IPS DF 6.9 (cell line): Measurements from ENCODE around the gene CPLX1.
"Not testable (repeated sequence)": the region's sequence is repeated elsewhere in the genome, so short reads cannot be mapped to it uniquely, and the experiment has no call there.

Experiments
- DNase-seq: peaks from one replicate; pipeline ENCODE4 v3.0.0-alpha.2; 2013; ENCODE audit warnings: low read depth, low spot score
- H3K27ac ChIP-seq: one replicate; pipeline ENCODE4 v1.5.1; 2013; ENCODE audit warnings: low read length, control low read depth
- H3K27me3 ChIP-seq: 2 replicates; pipeline ENCODE4 v1.6.1; 2013; ENCODE audit warnings: mild to moderate bottlenecking, low read length; ENCODE audit not compliant: control insufficient read depth, insufficient read depth
- H3K36me3 ChIP-seq: 2 replicates; pipeline ENCODE4 v1.6.1; 2013; ENCODE audit warnings: low read length; ENCODE audit not compliant: control insufficient read depth, insufficient read depth
- H3K4me1 ChIP-seq: 2 replicates; pipeline ENCODE4 v1.6.1; 2013; ENCODE audit warnings: low read length; ENCODE audit not compliant: control insufficient read depth, insufficient read depth
- H3K4me3 ChIP-seq: 2 replicates; pipeline ENCODE4 v1.5.1; 2013; ENCODE audit warnings: mild to moderate bottlenecking, low read length
- H3K9me3 ChIP-seq: 2 replicates; pipeline ENCODE4 v1.6.1; 2013; ENCODE audit warnings: low read length, inconsistent platforms; ENCODE audit not compliant: control insufficient read depth, insufficient read depth
- WGBS: extraction: QIAGEN DNeasy Blood & Tissue Kit; methylation state at CpG from one replicate; pipeline ENCODE4 v1.1.7; 2013; ENCODE audit warnings: mixed read lengths, missing lambda C conversion rate; ENCODE audit not compliant: insufficient read length, insufficient coverage; 5-methylcytosine and 5-hydroxymethylcytosine counted together

Gene CPLX1

DNA sequence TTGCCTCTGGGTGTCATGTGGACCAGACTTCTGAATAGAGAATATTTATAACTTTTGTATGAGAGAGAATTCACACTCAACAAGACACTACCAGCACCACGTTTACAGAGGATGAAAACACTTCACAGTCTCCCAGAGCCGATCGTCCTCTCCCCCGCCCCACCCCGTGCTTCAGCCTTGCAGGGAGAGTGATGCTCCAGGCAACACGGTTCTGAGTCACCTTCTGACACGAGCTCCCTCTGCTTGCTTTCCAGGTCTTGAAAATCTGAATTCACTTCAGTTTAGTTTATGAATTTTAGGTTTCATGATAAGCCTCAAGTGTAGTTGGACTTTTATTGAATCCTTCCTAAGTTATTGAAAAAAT is 59.8 kb downstream of the CPLX1 start:
- WGBS: no CpG with 5 or more reads among the region's 7 CpGs
- H3K36me3 ChIP-seq: peaks cover 16% of the 10 kb centered on the region

DNA sequence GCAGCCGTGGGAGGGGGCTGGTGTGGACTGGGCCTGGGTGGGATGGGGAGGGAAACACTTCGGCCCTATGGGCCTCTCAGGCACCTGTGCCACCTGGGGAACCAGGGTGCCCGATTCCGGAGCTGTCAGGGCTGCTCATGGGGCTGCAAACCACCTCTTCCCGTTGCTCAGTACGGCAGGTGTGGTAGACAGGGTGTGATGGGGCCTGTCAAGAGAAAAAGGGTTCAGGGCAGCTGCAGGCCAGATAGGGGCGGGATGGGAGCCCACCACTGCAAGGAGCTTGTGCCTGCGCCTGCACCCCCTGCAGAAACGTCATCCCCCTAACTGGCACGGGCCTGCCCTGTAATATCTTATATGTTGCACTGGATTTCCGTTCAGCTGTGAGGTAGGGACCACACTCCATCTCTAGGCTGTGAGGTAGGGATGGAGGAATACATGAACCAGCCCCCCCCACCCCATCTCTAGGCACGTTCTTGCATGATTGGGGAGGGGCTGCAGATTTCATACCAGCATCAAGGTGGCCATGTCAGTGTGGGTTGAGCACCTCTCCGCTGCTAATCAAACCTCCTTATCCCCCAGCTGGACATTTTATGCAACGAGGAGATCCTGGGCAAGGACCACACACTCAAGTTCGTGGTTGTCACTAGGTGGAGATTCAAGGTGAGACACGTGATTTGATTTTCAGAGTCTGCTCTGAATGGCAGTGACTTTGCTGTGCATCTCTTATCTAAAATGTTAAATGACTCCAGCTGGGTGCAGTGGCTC is 61.3 kb downstream of the CPLX1 start:
- Histone ChIP-seq H3K36me3 (peaks cover 19% of the 10 kb centered on the region), H3K27ac (no peak overlapping the region), H3K4me3 (no peak overlapping the region), H3K4me1 (peaks cover 2% of the 10 kb centered on the region; the same call in 1 of the 2 replicates), H3K27me3 (no peaks in the 10 kb centered on the region), H3K9me3 (no peaks in the 10 kb centered on the region)
- WGBS: no CpG with 5 or more reads among the region's 16 CpGs
- DNase-seq: no peak

More for the DNA sequence above, 59.8 kb downstream of the CPLX1 start:
- Histone ChIP-seq H3K27me3 (no peaks in the 10 kb centered on the region), H3K4me3 (no peak overlapping the region), H3K9me3 (no peaks in the 10 kb centered on the region), H3K4me1 (peaks cover 2% of the 10 kb centered on the region; the same call in 1 of the 2 replicates), H3K27ac (no peak overlapping the region)
- DNase-seq: no peak

DNA sequence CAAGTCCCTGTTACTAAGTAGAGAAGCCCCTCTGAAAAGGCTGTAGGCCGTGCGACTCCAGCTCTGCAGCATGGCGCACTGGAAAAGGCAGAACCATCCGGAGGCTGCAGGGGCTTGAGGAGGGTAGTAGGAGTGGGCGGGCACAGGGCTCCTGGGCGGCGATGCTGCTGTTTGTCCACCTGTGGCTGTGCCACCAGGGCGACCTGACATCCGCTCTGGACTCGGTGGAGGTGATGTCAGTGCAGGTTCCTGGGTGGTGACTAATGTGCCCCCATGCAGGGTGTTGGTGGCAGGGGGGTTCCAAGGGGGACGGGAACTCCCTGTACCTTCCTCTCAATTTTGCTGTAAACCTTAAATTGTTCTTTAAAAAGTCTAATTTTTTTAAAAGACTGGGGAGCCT is 62.0 kb downstream of the CPLX1 start:
- peaks cover 17% of the 10 kb centered on the region for H3K36me3 ChIP-seq
- H3K4me1 ChIP-seq: peaks cover under 1% of the 10 kb centered on the region; the same call in 1 of the 2 replicates
- H3K9me3 ChIP-seq: no peaks in the 10 kb centered on the region
- no peak for DNase-seq
- WGBS: no CpG with 5 or more reads among the region's 11 CpGs
- no peak overlapping the region for H3K4me3 ChIP-seq
- H3K27ac ChIP-seq: no peak overlapping the region
- H3K27me3 ChIP-seq: no peaks in the 10 kb centered on the region

DNA sequence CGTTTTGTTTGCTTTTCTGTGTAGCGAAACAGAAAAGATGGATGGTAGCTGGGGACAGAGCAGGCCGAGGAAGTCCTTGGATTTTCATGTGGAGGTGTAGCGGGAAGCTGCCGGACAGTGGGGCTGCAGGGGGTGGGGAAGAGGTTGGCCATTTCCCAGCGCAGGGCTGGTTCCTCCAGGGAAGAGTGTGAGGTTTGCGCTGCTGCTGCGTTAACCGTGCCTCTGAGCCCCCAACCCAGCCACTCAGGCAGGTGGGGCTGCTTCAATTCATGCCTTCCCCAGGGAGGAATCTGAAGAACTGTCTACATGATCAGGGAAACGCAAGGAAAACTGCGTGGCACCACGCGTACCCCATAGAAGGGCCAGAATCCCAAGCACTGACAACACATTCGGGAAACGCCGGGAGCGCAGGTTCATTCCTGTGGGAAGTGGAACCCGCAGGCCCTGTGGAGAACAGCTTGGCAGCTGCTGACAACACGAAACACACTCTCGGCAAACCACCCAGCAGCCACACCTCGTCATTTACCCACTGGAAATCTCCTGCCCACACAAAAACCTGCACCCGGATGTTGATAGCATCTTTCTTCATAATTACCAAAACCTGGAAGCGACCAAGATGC is 62.6 kb downstream of the CPLX1 start:
- Histone ChIP-seq H3K4me3 (no peak overlapping the region), H3K27me3 (no peaks in the 10 kb centered on the region), H3K36me3 (peaks cover 16% of the 10 kb centered on the region), H3K9me3 (no peaks in the 10 kb centered on the region), H3K4me1 (no peaks in the 10 kb centered on the region), H3K27ac (no peak overlapping the region)
- no peak for DNase-seq
- no CpG with 5 or more reads among the region's 23 CpGs for WGBS

DNA sequence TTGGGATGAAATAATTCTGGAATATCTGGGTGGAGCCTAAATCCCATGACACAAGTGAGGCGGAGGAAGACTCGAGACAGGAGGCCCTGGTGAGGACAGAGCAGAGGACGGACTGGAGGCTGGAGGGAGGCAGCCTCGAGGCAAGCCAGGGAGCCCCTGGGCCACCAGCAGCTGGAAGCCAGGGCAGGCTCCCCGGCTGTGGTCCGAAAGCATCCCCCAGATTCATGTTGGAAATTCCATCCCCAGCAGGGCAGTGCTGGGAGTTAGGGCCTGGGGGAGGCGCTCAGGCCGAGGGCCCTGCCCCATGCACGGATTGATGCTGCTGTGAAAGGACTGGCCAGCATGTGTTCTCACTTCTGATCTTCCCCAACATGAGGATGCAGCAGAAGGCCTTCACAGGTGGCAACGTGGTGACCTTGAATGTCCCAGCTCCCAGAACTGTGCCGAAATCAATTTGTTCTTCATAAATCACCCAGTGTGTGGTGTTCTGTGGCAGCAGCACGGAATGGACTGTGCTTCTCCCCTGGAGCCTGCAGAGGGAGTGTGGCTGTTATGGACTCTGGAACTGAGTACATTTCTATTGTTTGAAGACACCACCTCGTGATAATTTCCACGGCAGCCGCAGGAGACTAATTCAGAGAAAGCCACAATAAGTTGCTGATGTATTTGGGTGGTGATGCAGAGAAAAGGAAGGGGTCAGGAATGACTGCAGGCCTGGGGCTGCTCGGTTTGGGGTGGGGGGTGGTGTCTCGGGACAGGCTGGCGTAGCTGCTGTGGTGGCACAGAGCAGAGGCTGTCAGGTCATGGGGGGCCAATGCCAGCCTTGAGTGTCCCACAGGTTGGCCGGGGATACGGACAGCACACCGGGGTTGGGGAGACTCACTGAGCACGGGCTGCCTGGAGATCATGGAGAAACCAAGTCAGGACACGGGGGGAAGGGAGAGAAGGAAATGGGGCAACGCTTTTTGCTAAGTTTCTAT is 63.4 kb downstream of the CPLX1 start:
- Histone ChIP-seq H3K4me1 (no peaks in the 10 kb centered on the region), H3K36me3 (peaks cover 16% of the 10 kb centered on the region), H3K27ac (no peak overlapping the region), H3K9me3 (no peaks in the 10 kb centered on the region), H3K27me3 (no peaks in the 10 kb centered on the region), H3K4me3 (no peak overlapping the region)
- WGBS: no CpG with 5 or more reads among the region's 24 CpGs
- no peak for DNase-seq

DNA sequence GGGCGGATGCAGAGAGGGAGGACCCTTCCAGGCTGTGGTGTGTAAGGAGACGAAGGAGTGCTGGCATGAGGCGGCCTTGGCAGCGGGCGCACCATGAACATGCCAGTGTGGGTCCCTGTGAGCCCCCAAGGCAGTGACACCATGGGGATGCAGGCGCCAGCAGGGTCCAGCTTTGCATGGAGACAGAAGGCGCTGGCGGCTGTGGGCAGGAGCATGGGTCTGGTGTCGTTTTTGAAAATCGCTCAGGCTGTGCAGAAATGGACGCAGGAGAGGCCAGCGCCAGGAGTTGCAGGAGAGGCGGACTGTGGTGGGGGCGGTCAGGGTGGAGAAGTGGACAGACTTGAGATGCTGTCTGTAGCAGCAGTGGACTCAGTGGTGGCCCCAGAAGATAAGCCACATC is 64.2 kb downstream of the CPLX1 start:
- Histone ChIP-seq H3K4me1 (no peaks in the 10 kb centered on the region), H3K9me3 (no peaks in the 10 kb centered on the region), H3K27ac (no peak overlapping the region), H3K36me3 (peaks cover 17% of the 10 kb centered on the region), H3K4me3 (no peak overlapping the region), H3K27me3 (no peaks in the 10 kb centered on the region)
- no CpG with 5 or more reads among the region's 14 CpGs for WGBS
- DNase-seq: no peak

DNA sequence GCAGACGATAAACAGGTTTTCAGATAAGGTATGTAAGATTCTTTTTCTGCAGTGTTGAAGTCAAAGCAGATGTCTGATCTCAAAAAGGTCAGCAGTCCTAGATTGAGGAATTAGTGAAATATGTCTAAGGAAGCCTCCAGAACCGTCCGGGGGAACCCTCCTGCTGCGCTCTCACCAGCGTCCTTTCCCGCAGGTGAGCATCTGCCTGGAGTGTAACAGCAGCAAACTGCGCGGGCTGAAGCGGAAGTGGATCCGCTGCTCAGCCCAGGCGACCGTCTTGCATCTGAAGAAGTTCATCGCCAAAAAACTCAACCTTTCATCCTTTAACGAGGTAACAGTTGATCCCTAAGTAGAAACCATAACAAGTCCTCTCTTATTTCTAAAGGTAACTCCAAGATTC is 64.8 kb downstream of the CPLX1 start:
- H3K9me3 ChIP-seq: no peaks in the 10 kb centered on the region
- no peak overlapping the region for H3K4me3 ChIP-seq
- peaks cover 17% of the 10 kb centered on the region for H3K36me3 ChIP-seq
- DNase-seq: no peak
- no CpG with 5 or more reads among the region's 14 CpGs for WGBS
- H3K27ac ChIP-seq: no peak overlapping the region
- H3K27me3 ChIP-seq: no peaks in the 10 kb centered on the region
- H3K4me1 ChIP-seq: no peaks in the 10 kb centered on the region

DNA sequence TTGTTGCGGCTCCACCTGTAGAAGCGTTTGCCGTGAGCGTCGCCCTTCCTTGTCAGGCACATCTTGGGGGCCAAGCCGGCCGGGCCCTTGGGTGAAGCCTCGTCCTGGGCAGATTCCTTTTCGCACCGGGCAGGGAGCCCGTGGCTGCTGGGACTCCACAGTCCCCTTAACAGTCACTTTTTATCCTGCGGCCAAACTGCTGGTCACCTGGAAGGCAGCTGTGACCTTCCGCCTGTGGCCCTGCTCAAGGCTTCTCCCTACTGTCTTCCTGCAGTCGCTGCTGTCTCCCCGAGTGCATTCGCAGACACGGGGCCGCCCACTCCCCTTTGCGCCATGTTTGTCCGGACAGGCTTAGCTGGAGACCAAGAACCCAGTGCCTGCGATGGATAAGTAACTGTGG is 65.3 kb downstream of the CPLX1 start:
- Histone ChIP-seq H3K36me3 (peaks cover 17% of the 10 kb centered on the region), H3K27ac (no peak overlapping the region)

DNA sequence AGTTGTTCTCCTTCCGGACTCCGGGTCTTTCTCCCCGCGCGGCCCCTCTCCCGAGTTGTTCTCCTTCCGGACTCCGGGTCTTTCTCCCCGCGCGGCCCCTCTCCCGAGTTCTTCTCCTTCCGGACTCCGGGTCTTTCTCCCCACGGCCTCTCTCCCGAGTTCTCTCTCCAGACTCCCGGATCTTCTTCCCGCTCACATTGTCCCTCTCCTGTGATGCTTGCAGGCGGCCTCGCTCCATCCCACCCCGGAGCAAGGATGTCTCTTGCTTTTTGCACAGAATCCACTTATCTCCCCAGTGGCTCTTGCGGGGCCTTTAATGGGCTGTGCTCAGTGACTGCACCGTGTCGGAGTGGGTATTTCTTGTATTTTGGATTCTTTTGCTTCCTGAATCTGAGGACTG is 66.1 kb downstream of the CPLX1 start:
- H3K4me3 ChIP-seq, H3K27ac ChIP-seq, H3K9me3 ChIP-seq, H3K27me3 ChIP-seq, H3K4me1 ChIP-seq, DNase-seq: not testable (repeated sequence)
- WGBS: no CpG with 5 or more reads among the region's 24 CpGs
- H3K36me3 ChIP-seq: peaks cover 17% of the 10 kb centered on the region

More for the DNA sequence above, 65.3 kb downstream of the CPLX1 start:
- H3K9me3 ChIP-seq: no peaks in the 10 kb centered on the region
- no peaks in the 10 kb centered on the region for H3K4me1 ChIP-seq
- no peaks in the 10 kb centered on the region for H3K27me3 ChIP-seq
- no peak overlapping the region for H3K4me3 ChIP-seq
- WGBS: no CpG with 5 or more reads among the region's 21 CpGs
- no peak for DNase-seq

DNA sequence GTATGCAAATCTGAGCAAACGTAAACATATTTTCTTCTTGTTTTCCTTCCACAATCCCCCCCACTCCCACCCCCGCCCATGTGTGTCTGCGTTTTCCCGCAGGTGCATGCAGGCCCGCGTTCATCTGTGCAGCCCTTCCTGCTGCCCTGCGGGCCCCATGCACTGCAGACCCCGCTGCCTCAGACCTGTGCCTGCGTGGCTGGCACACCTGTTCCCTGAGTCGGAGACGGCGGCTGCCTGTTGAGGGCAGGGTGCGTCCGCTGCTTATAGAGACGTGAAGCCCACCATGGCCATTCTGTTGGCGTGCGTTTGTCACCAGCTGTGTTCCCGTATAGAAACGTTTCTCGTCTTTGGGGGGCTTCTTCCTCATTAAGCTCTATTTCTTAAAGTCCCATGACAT is 68.8 kb downstream of the CPLX1 start:
- no peaks in the 10 kb centered on the region for H3K4me1 ChIP-seq
- WGBS: no CpG with 5 or more reads among the region's 20 CpGs
- peaks cover 11% of the 10 kb centered on the region for H3K36me3 ChIP-seq
- H3K27ac ChIP-seq: no peak overlapping the region
- DNase-seq: no peak
- H3K4me3 ChIP-seq: no peak overlapping the region
- H3K27me3 ChIP-seq: no peaks in the 10 kb centered on the region
- H3K9me3 ChIP-seq: no peaks in the 10 kb centered on the region
